HEK293T (cell line): ENCODE data around the gene EGFR.

Source experiments
- BHLHE40 ChIP-seq: fragments of 450-650 bp; IDR thresholded peaks from 2 replicates; pipeline ENCODE4 v1.6.1; 2016; ENCODE audit warnings: mild to moderate bottlenecking, moderate library complexity, borderline replicate concordance
- ELF4 ChIP-seq: fragments of 450-650 bp; IDR thresholded peaks from 2 replicates; pipeline ENCODE4 v1.6.1; 2017; ENCODE audit warnings: antibody characterized with exemption
- FOXK2 ChIP-seq: fragments of 450-650 bp; IDR thresholded peaks from 2 replicates; pipeline ENCODE4 v1.6.1; 2016; ENCODE audit warnings: mild to moderate bottlenecking
- FOXM1 ChIP-seq: fragments of 450-650 bp; IDR thresholded peaks from 2 replicates; pipeline ENCODE4 v1.6.1; 2017; ENCODE audit warnings: mild to moderate bottlenecking, borderline replicate concordance
- L3MBTL2 ChIP-seq: fragments of 450-650 bp; conservative IDR thresholded peaks from 2 replicates; pipeline ENCODE4 v1.6.1; 2016; ENCODE audit warnings: mild to moderate bottlenecking
- SP1 ChIP-seq: fragments of 450-650 bp; IDR thresholded peaks from 2 replicates; pipeline ENCODE4 v1.6.1; 2017
- SUZ12 ChIP-seq: fragments of 450-650 bp; IDR thresholded peaks from 2 replicates; pipeline ENCODE4 v1.6.1; 2016; ENCODE audit warnings: mild to moderate bottlenecking
- TF ChIP-seq, protein P1 (sequence below): fragments of 450-650 bp; IDR thresholded peaks from 2 replicates; pipeline ENCODE4 v1.6.1; 2016

DNA sequence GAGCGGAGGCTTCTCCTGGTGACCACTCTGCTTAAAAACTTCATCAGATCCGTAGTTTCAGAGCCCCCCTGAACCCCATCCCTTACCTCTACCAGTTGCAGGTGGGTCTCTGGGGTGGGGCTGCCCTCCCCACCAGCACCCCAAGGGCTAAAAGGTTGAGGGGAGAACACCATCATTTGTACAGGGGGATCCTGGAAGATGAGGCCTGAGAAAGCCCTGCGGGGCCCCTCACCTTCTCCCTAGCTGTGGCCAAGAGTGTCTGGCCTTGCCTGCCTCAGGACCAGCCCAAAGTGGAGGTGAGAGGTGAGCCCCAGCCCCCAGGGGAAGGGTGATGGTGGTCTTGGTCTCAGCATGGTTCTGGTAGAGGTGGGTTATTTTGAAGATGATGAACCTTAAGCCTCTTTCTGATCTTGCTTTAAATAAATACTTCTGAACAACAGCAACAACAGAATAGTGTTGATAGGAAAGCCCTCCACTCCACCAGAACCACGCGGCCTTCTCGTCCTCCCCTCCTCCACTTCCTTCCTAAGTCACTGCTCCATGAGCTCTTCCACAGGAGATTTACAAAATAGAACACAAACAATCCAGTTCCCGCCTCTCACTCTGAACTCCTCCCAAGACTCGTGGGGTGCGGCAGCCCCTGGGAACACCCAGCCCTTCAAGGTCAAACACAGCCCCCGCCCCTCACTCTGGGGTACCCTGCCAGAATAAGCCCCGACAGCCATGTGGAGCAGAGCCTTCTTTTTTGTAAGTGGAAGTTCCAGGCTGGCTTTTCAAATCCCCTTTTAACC lies 169.1 kb downstream of the EGFR start:
- TF ChIP-seq SUZ12, result no peak
- TF ChIP-seq FOXM1, result no peak
- TF ChIP-seq, protein P1, sequence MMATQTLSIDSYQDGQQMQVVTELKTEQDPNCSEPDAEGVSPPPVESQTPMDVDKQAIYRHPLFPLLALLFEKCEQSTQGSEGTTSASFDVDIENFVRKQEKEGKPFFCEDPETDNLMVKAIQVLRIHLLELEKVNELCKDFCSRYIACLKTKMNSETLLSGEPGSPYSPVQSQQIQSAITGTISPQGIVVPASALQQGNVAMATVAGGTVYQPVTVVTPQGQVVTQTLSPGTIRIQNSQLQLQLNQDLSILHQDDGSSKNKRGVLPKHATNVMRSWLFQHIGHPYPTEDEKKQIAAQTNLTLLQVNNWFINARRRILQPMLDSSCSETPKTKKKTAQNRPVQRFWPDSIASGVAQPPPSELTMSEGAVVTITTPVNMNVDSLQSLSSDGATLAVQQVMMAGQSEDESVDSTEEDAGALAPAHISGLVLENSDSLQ, result no peak
- no peak for TF ChIP-seq ELF4
- no peak for TF ChIP-seq FOXK2
- no peak for TF ChIP-seq L3MBTL2
- no peak for TF ChIP-seq SP1
- TF ChIP-seq BHLHE40, result no peak
